Left ventricle myocardium superior (tissue), 1 donor: ENCODE data around the gene SYMPK. TPM values are rescaled to one million over a fixed set of nuclear protein-coding genes. Genes with fewer than 3 reads are reported as not detected.

Source experiments
- ATAC-seq: fragments of 200-7000 bp; cut with Tn5 transposase; one replicate; pipeline ENCODE4 v1.9.1; 2020; ENCODE audit warnings: mild to moderate bottlenecking, moderate library complexity
- DNase-seq: peaks from one replicate; pipeline ENCODE4 v3.0.0-alpha.2; 2020
- intact Hi-C: fragments of 100-400 bp; cut with micrococcal nuclease; formaldehyde crosslinking; loops from one replicate; pipeline ENCODE4 v1.11.0; 2022
- total RNA-seq: library from RNA; stranded (reverse); fragmentation: NEBNext Ultra II Directional; extraction: Animal tissue kit (Norgen Biotek cat#: 25700); gene quantifications from one replicate; pipeline ENCODE4 v1.2.1, GENCODE V29; 2021
- donor health status: DM: no; HTN: yes; CAD: no; lungs with severe emphysema.

Gene SYMPK
- total RNA-seq, 1 donor from 2014 or later = 38.3 TPM

DNA sequence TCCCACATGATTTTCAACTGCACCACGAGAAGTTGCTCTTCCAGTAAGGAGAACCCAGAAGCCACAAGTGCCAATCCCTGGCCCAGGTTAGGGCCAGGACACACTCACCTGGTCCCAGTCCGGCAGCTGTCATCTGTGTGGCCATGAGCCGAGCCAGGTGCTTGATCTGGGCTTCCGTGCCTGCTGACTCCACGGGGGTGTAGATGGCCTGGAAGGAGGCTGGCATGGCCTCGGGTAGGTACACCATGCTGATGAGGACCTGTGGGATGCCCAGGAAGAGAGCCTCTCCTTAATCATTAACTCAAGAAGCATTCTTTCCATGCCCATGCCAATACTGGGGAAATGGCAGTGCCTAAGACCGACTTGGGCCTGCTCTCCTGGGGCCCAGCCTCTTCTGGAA is 28.0 kb downstream of the SYMPK start:
- no peak for DNase-seq
- intact Hi-C loops = no loop called here
- ATAC-seq = no peak

- ATAC-seq (no peak), DNase-seq (no peak)
- intact Hi-C loops = no loop called here
These were observed 34.0 kb downstream of the SYMPK start for GRCh38 chr19:45828945-45829344.

GRCh38 chr19:45828523-45828922 is 34.4 kb downstream of the SYMPK start:
- no peak for ATAC-seq
- intact Hi-C loops = no loop called here
- DNase-seq = no peak

DNA sequence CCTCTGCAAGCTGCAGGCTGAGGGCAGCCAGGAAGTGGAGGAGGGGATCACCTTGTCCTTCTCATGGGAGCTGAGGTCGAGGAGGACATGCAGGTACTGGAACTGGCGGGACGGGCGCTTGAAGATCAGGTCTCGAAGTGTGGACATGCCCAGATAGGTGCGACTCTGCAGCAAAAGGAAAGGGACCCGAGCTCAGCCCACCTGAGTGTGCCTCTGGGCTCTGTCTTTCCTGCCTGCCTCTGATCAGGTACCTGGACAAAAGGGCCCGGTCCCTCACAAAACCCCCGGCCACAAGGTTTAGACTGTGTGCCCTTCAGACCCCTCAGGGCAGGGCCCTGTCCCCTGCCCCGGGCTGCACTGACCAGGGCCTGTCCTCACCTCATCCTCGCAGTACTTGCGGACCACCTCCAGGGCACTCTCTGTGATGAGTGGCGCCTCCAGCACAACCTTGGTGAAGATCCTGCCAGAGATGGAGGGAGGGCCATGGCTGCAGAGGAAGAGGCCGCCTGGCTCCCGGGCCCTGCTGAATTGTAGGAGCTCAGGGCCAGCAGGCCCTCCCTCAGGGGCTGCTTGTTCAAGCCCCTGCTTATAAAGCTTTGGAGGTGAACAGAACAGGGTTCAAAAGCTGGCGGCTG is 35.4 kb downstream of the SYMPK start:
- intact Hi-C loops = no loop called here
- DNase-seq = no peak
- no peak for ATAC-seq

DNA sequence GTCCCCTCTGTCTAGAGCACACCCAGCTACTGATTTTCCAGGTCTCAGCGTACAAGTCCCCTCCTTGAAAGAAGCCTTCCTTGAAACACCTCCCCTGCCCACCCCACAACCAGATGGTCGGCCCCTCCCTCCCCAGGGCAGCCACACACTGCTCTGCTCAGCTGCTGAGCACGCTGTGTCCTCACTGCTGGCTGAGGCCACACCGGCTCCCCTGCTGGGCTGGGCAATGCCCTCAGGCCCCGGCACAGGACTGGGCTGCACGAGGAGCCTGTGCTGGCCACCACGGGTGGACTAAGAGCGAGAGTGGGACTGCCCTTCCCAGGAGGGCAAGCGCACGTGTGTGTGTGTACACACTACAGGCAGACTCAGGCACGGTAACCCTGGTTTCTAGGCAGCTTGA is 36.0 kb downstream of the SYMPK start:
- DNase-seq = no peak
- intact Hi-C loops = no loop called here

DNA sequence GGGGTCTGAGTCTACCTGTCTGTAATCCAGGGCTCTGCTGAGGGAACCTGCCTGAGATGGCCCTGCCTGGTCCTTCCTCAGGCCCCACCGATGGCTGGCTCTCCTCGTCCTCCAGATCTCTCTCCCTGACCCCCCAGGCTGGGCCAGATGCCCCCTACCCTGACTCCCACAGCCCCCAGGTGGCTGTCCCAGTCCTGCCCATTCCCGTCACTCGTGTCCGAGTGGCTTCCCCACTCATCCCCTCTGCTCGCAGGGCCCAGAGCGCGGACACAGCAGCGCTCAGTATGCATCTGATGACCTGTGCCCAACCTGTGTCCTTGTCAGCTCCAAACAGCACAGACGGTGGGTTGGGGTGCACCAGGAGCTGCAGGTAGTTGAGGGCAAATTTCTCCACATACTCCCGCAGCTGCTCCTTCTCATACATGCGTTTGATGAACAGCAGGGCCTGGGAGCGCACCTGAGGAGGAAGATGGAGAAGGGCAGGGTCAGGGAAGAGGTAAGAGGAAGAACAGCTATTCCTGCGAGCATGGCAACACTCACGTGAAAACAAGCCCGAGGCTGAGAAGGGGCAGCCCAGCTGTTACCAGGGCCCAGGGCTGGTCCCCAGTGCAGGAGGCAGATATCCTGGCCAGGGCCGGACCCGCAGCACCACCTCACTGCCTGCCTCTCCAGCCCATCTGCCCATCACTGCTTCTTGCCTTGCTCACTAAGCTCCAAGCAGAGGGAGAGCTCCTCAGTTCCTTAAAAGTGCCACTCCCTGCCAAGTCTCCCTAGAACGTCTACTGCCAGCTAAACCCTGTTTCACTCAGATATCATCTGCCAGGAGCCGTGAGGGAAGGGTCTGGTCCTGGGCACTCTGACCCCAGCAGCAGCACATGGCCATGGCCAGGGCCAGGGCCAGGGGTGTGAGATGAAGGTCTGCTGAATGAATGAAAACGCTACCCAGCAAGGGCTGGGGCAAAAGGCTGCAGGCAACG is 36.7 kb downstream of the SYMPK start:
- no peak for ATAC-seq
- intact Hi-C loops = no loop called here
- no peak for DNase-seq

More for the DNA sequence above, 36.0 kb downstream of the SYMPK start:
- ATAC-seq = no peak

DNA sequence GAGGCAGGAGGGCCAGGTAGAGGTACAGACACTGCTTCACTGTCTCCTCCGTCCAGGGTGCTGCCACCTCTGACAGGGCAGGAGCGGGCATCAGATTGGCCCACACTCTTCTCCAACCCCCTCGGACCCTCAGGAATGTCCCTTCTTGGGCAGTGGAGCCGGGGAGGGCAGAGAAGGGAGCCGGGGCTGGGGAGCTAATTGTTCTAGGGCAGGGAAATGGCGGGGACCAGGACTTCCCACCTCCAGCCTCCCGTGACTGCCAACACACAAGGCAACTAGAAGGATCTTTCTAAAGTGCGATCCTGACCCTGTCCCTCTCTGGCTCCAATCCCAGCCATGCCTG is 37.7 kb downstream of the SYMPK start:
- ATAC-seq (no peak), DNase-seq (no peak)
- intact Hi-C loops = no loop called here

- no peak for ATAC-seq
- DNase-seq = no peak
These were observed 38.2 kb downstream of the SYMPK start for GRCh38 chr19:45824531-45825262.

DNA sequence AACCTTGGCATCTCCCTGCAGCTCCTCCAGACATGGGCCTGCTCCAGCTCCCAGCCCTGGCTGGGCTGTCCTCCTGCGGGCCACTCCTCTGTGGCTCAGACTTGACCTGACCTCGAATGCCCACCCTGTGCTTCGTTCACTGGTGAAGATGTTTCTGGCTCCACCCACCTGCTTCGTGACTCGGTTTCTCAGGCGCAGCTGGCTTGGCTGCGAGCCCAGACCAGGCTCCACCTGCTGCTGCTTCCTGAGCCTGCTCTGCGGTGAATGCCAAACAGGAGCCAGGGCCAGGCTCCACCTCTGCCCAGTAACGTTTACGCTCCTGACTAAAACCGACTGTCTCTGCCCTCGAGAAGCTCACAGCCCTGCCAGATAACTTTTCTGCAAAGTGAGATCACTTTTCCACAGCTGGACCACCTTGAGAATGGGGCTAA is 38.9 kb downstream of the SYMPK start:
- peak; percentile 12 for ATAC-seq
- no peak for DNase-seq
- intact Hi-C loops = no loop called here

More at GRCh38 chr19:45824531-45825262, 38.2 kb downstream of the SYMPK start:
- intact Hi-C loops = no loop called here

- ATAC-seq (no peak), DNase-seq (no peak)
- intact Hi-C loops = no loop called here
These were observed 39.8 kb downstream of the SYMPK start for GRCh38 chr19:45823182-45823581.

GRCh38 chr19:45822716-45823115 is 40.2 kb downstream of the SYMPK start:
- intact Hi-C loops = no loop called here
- DNase-seq (no peak), ATAC-seq (no peak)

- DNase-seq (no peak), ATAC-seq (no peak)
- intact Hi-C loops = no loop called here
These were observed 41.4 kb downstream of the SYMPK start for GRCh38 chr19:45821570-45821969.

DNA sequence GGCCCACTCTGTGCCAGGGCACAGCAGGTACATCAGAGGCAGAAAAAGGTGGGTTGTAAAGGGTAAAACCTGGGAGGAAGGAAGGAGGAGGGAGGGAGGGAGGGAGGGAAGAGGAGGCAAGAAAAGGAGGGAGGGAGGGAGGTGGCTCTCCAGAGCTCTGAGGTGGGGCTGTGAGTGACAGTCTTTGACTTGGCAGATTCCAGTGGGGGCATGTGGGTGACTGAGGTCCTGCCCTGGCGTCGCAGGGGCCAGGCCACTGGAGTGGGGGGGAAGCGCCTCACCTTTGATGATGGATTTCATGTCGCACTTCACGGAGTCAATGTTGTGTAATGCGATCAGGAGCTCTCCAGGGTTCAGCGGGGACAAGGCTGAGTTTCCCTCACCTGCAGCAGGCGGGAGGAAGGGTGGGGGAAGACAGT is 41.8 kb downstream of the SYMPK start:
- DNase-seq (no peak), ATAC-seq (no peak)
- intact Hi-C loops = no loop called here

- ATAC-seq (no peak), DNase-seq (no peak)
- intact Hi-C loops = no loop called here
These were observed 42.4 kb downstream of the SYMPK start for GRCh38 chr19:45820413-45821102.

- ATAC-seq = no peak
- no peak for DNase-seq
- intact Hi-C loops = no loop called here
These were observed 43.2 kb downstream of the SYMPK start for GRCh38 chr19:45819769-45820168.

GRCh38 chr19:45817725-45818301 is 45.1 kb downstream of the SYMPK start:
- no peak for DNase-seq
- peak; percentile 12 for ATAC-seq
- intact Hi-C loops = no loop called here

GRCh38 chr19:45817010-45817724 is 45.8 kb downstream of the SYMPK start:
- intact Hi-C loops = no loop called here
- ATAC-seq (peak; percentile 86), DNase-seq (peak; percentile 94)

DNA sequence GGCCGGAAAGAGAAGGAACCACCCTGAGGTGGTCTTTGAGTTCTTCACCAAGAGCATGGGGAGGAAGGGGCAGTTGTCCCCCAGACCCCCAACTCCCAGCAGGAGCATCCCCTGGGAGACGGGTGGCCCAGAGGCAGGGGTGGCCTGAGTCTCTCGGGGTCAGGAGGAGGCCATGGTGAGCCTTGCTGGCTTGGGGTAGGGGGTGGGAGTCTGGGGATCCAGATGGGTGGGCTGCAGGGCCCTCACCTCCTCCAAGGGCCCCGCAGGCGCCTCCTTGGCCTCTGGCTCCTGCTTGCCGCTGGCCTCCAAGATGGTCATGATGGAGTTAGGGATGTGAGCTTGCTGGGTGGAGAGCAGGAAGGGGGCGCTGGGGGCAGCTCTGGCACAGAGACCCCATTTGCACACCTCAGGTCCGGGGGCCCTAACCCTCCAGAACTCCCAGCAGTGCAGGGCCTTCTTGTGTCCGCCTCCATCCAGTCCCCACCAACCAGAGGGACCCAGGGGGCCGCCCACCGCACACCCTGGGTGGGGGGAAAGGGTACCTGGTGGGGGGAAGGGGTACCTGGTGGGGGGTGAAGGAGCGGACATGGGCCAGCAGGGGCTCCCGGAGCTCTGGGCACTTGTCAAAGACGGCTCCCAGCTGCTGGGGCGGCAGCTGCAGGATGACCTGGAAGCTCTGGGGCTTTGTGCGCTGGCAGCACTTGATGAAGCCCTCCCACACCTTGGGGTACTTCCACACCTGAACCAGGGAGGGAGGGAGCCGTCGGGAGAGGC is 46.5 kb downstream of the SYMPK start:
- no peak for DNase-seq
- intact Hi-C loops = no loop called here
- ATAC-seq = peak; percentile 6
